Astrocyte of the spinal cord (primary cell): ENCODE data around the gene ECSIT.

Source experiments
- DNase-seq: peaks from one replicate; pipeline ENCODE4 v3.0.0; 2011; ENCODE audit warnings: low read depth, low spot score
- H3K4me3 ChIP-seq: 2 replicates; pipeline ENCODE4 v1.5.1; 2011; ENCODE audit warnings: low read depth, mild to moderate bottlenecking, low read length, moderate library complexity
- CTCF ChIP-seq: IDR thresholded peaks from 2 replicates; pipeline ENCODE4 v1.5.1; 2012; ENCODE audit warnings: low read depth, mild to moderate bottlenecking, low read length, inconsistent platforms
- in situ Hi-C: cut with HindIII; loops from 2 replicates; pipeline ENCODE4 v1.10.0; 2017; ENCODE audit warnings: low sequenced_read_pairs

The ECSIT gene

DNA sequence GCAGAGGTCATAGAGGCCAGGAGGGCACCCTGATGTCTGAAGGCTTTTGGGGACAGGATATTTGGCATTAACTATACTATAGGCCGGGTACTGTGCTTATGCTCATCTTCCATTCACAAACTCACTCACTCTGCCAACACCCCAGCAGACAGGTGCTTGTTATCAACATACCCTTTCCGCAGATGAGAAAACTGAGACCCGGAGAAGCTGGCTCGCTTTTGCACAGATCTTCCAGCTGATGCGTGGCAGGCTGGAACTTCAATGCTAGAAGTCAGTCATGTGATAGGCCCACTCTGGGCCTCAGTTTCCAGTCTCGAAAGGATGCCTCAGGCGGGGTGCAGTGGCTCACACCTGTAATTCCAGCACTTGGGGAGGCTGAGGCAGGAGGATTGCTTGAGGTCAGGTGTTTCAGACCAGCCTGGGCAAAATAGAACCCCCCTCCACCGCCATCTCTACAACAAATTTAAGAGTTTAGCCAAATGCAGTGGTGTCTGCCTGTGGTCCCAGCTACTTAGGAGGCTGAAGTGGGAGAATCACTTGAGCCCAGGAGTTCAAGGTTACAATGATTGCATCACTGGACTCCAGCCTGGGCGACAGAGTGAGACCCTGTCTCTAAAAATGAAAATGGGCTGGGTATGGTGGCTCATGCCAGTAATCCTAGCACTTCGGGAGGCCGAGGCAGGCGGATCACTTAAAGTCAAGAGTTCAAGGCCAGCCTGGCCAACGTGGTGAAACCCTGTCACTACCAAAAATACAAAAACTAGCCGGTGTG, 19.2 kb upstream of the ECSIT start:
- no peak for DNase-seq
- no peak for TF ChIP-seq CTCF
- no peak overlapping the region for H3K4me3 ChIP-seq
- in situ Hi-C loops, result no loop called here

DNA sequence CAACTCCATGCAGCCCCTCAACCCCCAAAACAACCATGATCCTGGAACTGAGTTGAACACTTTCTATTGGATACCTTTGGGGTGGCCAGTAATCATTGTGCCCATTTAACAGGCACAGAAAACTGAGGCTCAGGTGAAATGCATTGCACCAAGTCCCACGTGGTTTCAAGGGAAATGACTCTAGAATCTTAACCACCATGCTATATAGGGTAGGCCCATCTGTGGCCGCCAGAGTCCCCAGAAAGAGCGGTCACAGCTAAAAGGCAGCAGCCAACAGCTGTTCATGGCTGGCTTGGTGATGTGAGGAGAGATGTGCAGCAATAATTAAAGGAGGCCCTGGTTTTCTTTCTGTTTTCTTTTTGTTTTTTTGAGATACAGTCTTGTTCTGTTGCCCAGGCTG, 12.3 kb upstream of the ECSIT start:
- TF ChIP-seq CTCF, result no peak
- H3K4me3 ChIP-seq, result no peak overlapping the region
- in situ Hi-C loops, result no loop called here
- no peak for DNase-seq

GRCh38 chr19:11540645-11541044, 11.7 kb upstream of the ECSIT start:
- TF ChIP-seq CTCF, result no peak
- DNase-seq, result no peak
- in situ Hi-C loops, result no loop called here
- no peak overlapping the region for H3K4me3 ChIP-seq

DNA sequence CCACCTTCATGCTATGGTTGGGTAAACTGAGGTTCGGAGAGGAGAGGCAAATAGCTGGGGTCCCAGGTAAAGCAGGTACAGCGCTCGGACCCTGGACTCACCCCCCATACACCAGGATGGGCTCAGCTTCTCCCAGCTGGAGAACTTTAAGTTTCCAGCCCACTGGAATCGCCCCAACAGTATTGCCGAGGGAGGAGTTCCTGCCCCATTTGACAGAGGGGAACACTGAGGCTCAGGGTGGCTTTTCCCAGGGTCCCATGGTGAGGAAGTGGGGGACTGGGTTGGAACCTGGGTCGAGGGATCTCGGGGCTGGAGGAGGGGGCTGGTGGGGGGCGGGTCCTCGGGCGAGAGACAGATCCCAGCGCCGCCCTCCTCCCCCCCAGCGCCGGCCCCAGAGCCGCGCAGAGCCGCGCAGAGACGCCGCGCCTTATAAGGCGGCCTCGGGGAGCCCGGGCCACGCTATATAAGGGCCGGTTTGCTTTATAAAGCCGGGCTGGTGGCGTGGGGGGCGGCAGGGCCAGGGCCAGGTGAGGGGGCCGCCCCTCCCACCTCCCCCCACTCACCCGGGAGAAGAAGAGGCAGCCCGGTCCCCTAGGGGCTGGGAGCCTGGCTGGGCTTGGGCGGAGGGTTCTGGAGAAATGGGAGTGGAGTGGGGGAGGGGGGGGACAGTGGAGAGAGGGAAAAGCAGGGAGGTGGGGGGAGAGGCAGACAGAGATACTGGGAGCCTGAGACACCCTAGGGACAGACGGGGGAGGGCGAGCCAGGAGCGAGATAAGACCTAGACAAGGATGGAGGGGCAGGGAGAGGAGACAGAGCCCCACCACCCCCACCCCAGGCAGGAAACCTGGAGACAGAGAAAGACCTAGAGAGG, 10.8 kb upstream of the ECSIT start:
- peak overlapping the region; percentile 24 for H3K4me3 ChIP-seq
- no peak for DNase-seq
- in situ Hi-C loops, result no loop called here
- TF ChIP-seq CTCF, result no peak

DNA sequence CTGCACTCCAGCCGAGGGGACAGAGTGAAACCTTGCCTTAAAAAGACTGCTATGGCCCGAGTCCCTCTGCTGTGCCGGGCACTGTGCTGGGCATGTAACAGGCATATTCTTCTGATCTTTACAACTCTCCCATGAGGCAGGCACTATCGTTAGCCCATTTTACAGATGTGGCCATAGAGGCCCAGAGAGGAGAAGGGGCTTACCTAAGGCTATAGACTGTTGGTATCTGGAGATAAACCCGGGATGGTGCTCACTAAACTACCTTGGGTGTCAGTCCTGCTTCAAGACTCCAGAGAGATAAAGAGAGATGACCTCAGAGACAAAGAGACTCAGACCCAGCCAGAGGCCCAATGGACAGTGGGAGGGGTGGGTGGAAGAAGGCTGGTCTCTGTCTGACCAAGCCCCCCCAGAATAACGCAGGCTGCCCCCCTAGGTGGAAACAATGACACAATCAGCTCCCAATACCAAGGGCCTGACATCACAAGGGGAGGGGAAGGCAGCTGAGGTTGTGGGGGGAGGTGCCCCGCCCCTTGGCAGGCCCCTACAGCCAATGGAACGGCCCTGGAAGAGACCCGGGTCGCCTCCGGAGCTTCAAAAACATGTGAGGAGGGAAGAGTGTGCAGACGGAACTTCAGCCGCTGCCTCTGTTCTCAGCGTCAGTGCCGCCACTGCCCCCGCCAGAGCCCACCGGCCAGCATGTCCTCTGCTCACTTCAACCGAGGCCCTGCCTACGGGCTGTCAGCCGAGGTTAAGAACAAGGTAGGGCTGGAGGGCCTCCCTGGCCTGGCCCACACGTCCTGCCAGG, 9.5 kb upstream of the ECSIT start, which contains the start of gene CNN1:
Gene CNN1, plus strand, starts transcription at position 620 of the 805 bp plus-strand sequence. Its CDS starts 77 bp downstream, at position 697.
- in situ Hi-C loops, result no loop called here
- no peak for TF ChIP-seq CTCF
- peak; percentile 63 for DNase-seq
- peak within 1 kb of the TSS; percentile 24 for H3K4me3 ChIP-seq
